Tibial nerve (tissue), 4 donors: Measurements from ENCODE around the gene SDK1. TPM values are rescaled to one million over a fixed set of nuclear protein-coding genes. Genes with fewer than 3 reads are reported as not detected.

Source experiments
- DNase-seq, 2 donors: peaks; one replicate each; pipeline ENCODE4 v3.0.0-alpha.2; 2019; ENCODE audit warnings: low spot score in 2 of 2
- H3K27ac ChIP-seq, 4 donors: fragments of 200-600 bp; sonication (generic) in 3 of 4; one replicate each; pipeline ENCODE4 v1.5.1; 2017 to 2019; ENCODE audit warnings: mild to moderate bottlenecking in 1 of 4
- H3K27me3 ChIP-seq, 2 donors: fragments of 200-600 bp; sonication (generic) in 1 of 2; one replicate each; pipeline versions ENCODE4 v1.5.1 to v1.6.0; 2017 to 2019
- H3K36me3 ChIP-seq, 3 donors: fragments of 200-600 bp; sonication (generic); one replicate each; pipeline ENCODE4 v1.5.1; 2018 to 2019
- H3K4me1 ChIP-seq, 4 donors: fragments of 200-600 bp; sonication (generic) in 3 of 4; one replicate each; pipeline ENCODE4 v1.5.1; 2017 to 2019
- H3K4me3 ChIP-seq, 4 donors: fragments of 200-600 bp; sonication (generic) in 3 of 4; one replicate each; pipeline ENCODE4 v1.5.1; 2017 to 2019; ENCODE audit warnings: mild to moderate bottlenecking in 1 of 4, moderate library complexity in 1 of 4
- H3K9me3 ChIP-seq, 4 donors: fragments of 200-600 bp; sonication (generic) in 3 of 4; one replicate each; pipeline ENCODE4 v1.5.1; 2017 to 2019
- EP300 ChIP-seq, 2 donors: sonication (generic); formaldehyde crosslinking; IDR thresholded peaks; one replicate each; pipeline ENCODE4 v1.6.1; 2017; ENCODE audit warnings: antibody characterized with exemption in 2 of 2, mild to moderate bottlenecking in 1 of 2
- POLR2A ChIP-seq, 2 donors: fragments of 450-650 bp; IDR thresholded peaks; one replicate each; pipeline ENCODE4 v1.6.1; 2017; ENCODE audit warnings: antibody characterized with exemption in 2 of 2, mild to moderate bottlenecking in 2 of 2, moderate library complexity in 2 of 2
- WGBS, 2 donors: methylation state at CpG; one replicate each; pipeline ENCODE4 v1.1.5; 2018; 5-methylcytosine and 5-hydroxymethylcytosine counted together
- total RNA-seq, 4 donors: library from RNA; depleted of rRNA; stranded (reverse); fragments of >200 nt; gene quantifications; one replicate each; pipeline ENCODE4 v1.1.0, GENCODE V29; 2016
- TF ChIP-seq, protein P1 (sequence below), 5 experiments: fragments of 200-600 bp in 3 of 5; fragments of 450-650 bp in 2 of 5; sonication (generic) in 3 of 5; IDR thresholded peaks; one replicate each; pipeline ENCODE4 v1.5.1; 2016 to 2019; ENCODE audit warnings: antibody characterized with exemption in 5 of 5, mild to moderate bottlenecking in 3 of 5, moderate library complexity in 2 of 5

SDK1 gene
- total RNA-seq, 4 donors from 2014 or later = 8.2 to 16.2 (median 12.9) TPM

DNA sequence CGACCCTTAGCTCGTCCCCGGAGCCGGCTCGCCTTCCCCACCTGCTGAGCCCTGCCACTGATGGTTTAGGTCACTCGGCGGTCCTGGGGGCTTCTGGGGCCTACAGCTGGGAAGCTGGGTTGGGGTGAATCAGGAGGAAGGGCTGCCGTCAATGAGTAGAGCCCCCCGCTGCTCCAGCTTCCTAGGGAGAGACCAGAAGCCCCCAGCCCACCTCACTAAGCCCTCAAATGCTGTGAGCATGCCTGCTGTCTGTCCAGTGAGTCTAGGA is 885.4 kb downstream of the SDK1 start:
- H3K27ac ChIP-seq = no peak overlapping the region
- 91% methylated on average over 8 to 9 of the region's 9 CpGs for WGBS, 2 donors
- H3K4me1 ChIP-seq = peaks cover 0 to 21% (median 0%) of the 10 kb centered on the region in 4 donors

DNA sequence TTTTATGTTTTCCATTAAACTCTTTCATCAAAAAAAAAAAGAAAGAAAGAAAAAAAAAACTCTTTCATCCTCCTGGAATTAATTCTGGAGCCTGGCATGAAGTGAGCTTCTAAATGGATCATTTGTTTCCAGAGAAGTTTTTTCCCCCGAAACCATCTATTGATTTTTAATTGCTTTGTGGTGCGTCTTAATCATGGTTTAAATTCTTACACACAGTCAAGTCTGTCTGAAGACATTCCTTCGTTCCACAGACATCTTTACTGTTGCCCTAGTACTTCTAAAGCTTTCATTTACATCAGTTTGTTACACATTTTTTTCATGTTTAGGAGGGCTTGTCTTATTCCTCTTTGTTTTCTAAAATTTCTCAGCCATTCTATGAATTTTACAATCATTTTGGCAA is 887.6 kb downstream of the SDK1 start:
- TF ChIP-seq POLR2A (IDR thresholded peaks at IDR 0.05) = no peak
- TF ChIP-seq, protein P1, sequence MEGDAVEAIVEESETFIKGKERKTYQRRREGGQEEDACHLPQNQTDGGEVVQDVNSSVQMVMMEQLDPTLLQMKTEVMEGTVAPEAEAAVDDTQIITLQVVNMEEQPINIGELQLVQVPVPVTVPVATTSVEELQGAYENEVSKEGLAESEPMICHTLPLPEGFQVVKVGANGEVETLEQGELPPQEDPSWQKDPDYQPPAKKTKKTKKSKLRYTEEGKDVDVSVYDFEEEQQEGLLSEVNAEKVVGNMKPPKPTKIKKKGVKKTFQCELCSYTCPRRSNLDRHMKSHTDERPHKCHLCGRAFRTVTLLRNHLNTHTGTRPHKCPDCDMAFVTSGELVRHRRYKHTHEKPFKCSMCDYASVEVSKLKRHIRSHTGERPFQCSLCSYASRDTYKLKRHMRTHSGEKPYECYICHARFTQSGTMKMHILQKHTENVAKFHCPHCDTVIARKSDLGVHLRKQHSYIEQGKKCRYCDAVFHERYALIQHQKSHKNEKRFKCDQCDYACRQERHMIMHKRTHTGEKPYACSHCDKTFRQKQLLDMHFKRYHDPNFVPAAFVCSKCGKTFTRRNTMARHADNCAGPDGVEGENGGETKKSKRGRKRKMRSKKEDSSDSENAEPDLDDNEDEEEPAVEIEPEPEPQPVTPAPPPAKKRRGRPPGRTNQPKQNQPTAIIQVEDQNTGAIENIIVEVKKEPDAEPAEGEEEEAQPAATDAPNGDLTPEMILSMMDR (IDR thresholded peaks at IDR 0.05) = no peak
- no peak for TF ChIP-seq EP300 (IDR thresholded peaks at IDR 0.05)
- Histone ChIP-seq H3K36me3 (no peaks in the 10 kb centered on the region), H3K4me3 (no peak overlapping the region), H3K4me1 (peaks cover 0 to 21% (median 0%) of the 10 kb centered on the region in 4 donors), H3K27ac (no peak overlapping the region), H3K27me3 (no peaks in the 10 kb centered on the region), H3K9me3 (no peaks in the 10 kb centered on the region)
- WGBS, 2 donors = 22 to 28% methylated on average over 3 of the region's 3 CpGs
- no peak for DNase-seq

More for the DNA sequence above, 885.4 kb downstream of the SDK1 start:
- no peak for DNase-seq
- Histone ChIP-seq H3K36me3 (peaks cover 0 to 3% (median 0%) of the 10 kb centered on the region in 3 donors), H3K9me3 (no peaks in the 10 kb centered on the region), H3K4me3 (no peak overlapping the region), H3K27me3 (no peaks in the 10 kb centered on the region)
- no peak for TF ChIP-seq POLR2A (IDR thresholded peaks at IDR 0.05)
- no peak for TF ChIP-seq EP300 (IDR thresholded peaks at IDR 0.05)
- TF ChIP-seq, protein P1 (IDR thresholded peaks at IDR 0.05) = no peak

DNA sequence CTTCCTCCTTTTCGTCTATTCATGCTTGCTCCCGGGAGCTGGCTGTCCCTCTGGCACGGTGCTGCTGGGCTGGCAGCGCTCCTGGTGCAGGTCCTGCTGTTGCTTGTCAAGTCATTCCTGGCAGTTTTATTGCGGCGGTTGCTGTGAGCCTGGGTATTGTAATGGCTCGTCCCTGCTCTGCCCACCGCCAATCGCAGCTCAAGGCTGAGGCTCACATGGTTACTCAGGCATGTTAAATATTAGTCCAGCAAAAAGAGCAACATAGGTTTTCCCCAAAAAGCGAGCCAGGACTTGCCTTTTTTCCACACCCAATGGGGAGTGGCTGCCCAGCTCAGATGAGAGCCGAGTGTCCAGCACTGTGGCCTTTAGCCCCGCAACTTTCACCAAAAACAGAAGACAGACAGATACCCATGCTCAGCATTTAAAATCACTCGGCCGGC is 888.1 kb downstream of the SDK1 start:
- Histone ChIP-seq H3K27me3 (no peaks in the 10 kb centered on the region), H3K27ac (no peak overlapping the region), H3K36me3 (no peaks in the 10 kb centered on the region), H3K9me3 (no peaks in the 10 kb centered on the region), H3K4me3 (no peak overlapping the region), H3K4me1 (peaks cover 0 to 21% (median 0%) of the 10 kb centered on the region in 4 donors)
- TF ChIP-seq POLR2A (IDR thresholded peaks at IDR 0.05) (no peak), EP300 (IDR thresholded peaks at IDR 0.05) (no peak)
- TF ChIP-seq, protein P1 (IDR thresholded peaks at IDR 0.05) = no peak
- DNase-seq = peak; percentile 41 to 47
- WGBS, 2 donors = 14 to 32% methylated on average over 14 of the region's 14 CpGs

DNA sequence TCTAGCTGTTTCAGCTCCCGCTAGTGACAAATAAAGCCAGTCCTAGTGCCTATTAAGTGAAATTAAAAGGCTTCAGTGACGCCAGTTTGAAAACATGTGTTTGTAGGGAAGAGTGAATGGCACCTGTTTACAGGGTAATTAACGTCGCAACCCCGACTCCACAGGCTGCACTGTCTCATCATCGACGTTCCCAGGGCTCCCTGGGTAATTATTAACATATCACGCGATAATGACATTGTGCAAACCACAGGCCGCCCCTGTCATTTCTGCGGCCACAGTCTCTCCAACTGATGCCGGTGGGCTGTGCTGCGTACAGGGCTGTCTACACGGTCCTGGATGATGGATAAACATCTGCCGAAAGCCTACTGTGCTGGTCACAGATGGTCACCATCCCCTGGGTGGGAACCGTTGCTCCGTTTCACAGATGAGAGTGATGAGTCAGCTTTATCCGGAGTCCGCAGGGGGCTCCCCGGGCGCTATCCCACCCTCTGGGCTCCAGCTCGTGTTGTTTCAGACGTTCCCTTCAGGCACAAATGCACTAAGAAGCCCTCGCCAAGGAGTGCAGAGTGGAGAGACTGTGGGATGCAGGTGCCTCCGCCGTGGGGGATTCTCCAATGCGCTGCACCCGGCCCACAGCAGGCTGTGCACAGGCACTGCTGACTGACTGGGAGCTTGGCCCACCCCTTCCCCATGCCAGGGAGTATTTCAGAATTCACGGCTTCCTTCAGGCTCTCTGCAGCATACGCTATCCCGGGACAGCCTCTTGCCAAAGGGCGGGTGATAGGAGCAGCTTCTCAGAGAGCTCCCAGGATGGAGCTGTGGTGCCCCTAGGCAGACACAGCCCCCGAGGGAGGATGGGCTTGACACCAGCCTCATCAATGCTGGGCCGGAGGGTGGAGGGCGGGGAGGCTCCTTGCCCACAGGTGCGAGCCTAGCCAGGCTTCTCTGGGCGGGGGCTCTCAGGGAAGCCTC is 889.2 kb downstream of the SDK1 start:
- no peaks in the 10 kb centered on the region for H3K36me3 ChIP-seq
- H3K27ac ChIP-seq = no peak overlapping the region
- peaks cover 0 to 22% (median 0%) of the 10 kb centered on the region in 4 donors for H3K4me1 ChIP-seq
- DNase-seq = no peak
- no peaks in the 10 kb centered on the region for H3K27me3 ChIP-seq
- TF ChIP-seq, protein P1 (IDR thresholded peaks at IDR 0.05) = no peak
- no peak for TF ChIP-seq POLR2A (IDR thresholded peaks at IDR 0.05)
- H3K4me3 ChIP-seq = no peak overlapping the region
- 86% methylated on average over 24 to 29 of the region's 37 CpGs for WGBS, 2 donors
- H3K9me3 ChIP-seq = no peaks in the 10 kb centered on the region

DNA sequence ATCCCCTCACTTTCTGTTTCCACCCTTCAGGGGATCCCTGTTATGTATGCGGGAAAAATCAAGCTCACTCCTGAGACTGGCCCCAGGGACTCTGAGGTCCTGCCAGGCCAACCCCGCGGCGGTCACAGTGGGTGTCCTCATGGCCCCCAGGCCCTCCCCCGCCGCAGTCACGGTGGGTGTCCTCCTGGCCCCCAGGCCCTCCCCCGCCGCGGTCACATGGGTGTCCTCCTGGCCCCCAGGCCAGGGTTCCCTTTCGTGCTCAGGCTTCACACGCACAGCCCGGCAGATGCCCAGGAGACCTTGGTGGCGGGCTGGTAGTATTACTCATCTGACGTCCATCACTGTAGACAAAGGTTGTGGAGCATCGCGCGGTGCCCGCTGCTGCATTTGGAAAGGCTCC is 890.0 kb downstream of the SDK1 start:
- Histone ChIP-seq H3K4me3 (no peak overlapping the region), H3K36me3 (no peaks in the 10 kb centered on the region), H3K27me3 (no peaks in the 10 kb centered on the region), H3K27ac (no peak overlapping the region), H3K9me3 (no peaks in the 10 kb centered on the region), H3K4me1 (peaks cover 0 to 19% (median 0%) of the 10 kb centered on the region in 4 donors)
- DNase-seq = no peak
- WGBS, 2 donors = 85 to 92% methylated on average over 10 to 18 of the region's 19 CpGs
- no peak for TF ChIP-seq POLR2A (IDR thresholded peaks at IDR 0.05)
